Effector memory CD8-positive, alpha-beta T cell (primary cell): ENCODE results near the gene ARHGAP22.

Experiments
- ATAC-seq: fragments of 150-1000 bp; cut with Tn5 transposase; replicated peaks from 2 replicates; pipeline ENCODE4 v1.10.0; 2021; ENCODE audit warnings: mild to moderate bottlenecking, moderate library complexity
- DNase-seq, 3 experiments: peaks; one replicate each; pipeline ENCODE4 v3.0.0; 2021
- H3K27ac Mint-ChIP-seq, 2 donors: one replicate each; pipeline ENCODE4 v1.8.0; 2022; ENCODE audit warnings: mild to moderate bottlenecking in 2 of 2, mixed read lengths in 2 of 2, moderate library complexity in 2 of 2
- H3K27me3 Mint-ChIP-seq, 2 donors: one replicate each; pipeline ENCODE4 v1.8.0; 2022; ENCODE audit warnings: mixed read lengths in 2 of 2
- H3K36me3 Mint-ChIP-seq: one replicate; pipeline ENCODE4 v1.8.0; 2022; ENCODE audit warnings: mild to moderate bottlenecking, moderate library complexity, mixed read lengths; ENCODE audit not compliant: insufficient read depth
- H3K4me1 Mint-ChIP-seq, 2 donors: one replicate each; pipeline ENCODE4 v1.8.0; 2022; ENCODE audit warnings: low read depth in 2 of 2, mixed read lengths in 2 of 2
- H3K4me3 Mint-ChIP-seq, 2 donors: one replicate each; pipeline ENCODE4 v1.8.0; 2022; ENCODE audit warnings: mild to moderate bottlenecking in 2 of 2, mixed read lengths in 2 of 2, moderate library complexity in 2 of 2
- H3K9me3 Mint-ChIP-seq, 2 donors: one replicate each; pipeline ENCODE4 v1.8.0; 2022; ENCODE audit warnings: mixed read lengths in 2 of 2

Gene ARHGAP22

DNA sequence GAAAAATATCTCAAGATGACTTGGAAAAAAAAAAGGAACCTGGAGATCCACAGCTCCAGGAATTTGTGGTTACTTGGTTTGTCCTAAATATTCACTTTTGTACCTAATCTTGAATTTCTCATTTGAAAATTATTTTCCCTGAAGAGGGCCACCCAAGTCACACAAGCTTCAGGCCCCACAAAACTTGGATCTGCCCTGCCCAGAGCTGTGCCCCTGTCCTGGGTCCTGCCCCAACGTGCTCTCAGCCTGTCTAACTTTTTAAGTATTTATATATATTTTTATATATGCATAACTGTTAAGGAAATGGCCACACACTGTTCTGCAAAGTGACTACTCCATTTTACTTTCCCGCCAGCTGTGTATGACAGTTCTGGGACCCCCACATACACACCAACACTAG is 123.5 kb downstream of the ARHGAP22 start:
- H3K27me3 Mint-ChIP-seq: peaks cover 12 to 35% of the 10 kb centered on the region in 2 donors
- no peaks in the 10 kb centered on the region for H3K9me3 Mint-ChIP-seq
- H3K27ac Mint-ChIP-seq: no peak overlapping the region
- no peak overlapping the region for H3K4me3 Mint-ChIP-seq
- no peaks in the 10 kb centered on the region for H3K36me3 Mint-ChIP-seq
- H3K4me1 Mint-ChIP-seq: no peaks in the 10 kb centered on the region
- ATAC-seq (no peak), DNase-seq (no peak)

DNA sequence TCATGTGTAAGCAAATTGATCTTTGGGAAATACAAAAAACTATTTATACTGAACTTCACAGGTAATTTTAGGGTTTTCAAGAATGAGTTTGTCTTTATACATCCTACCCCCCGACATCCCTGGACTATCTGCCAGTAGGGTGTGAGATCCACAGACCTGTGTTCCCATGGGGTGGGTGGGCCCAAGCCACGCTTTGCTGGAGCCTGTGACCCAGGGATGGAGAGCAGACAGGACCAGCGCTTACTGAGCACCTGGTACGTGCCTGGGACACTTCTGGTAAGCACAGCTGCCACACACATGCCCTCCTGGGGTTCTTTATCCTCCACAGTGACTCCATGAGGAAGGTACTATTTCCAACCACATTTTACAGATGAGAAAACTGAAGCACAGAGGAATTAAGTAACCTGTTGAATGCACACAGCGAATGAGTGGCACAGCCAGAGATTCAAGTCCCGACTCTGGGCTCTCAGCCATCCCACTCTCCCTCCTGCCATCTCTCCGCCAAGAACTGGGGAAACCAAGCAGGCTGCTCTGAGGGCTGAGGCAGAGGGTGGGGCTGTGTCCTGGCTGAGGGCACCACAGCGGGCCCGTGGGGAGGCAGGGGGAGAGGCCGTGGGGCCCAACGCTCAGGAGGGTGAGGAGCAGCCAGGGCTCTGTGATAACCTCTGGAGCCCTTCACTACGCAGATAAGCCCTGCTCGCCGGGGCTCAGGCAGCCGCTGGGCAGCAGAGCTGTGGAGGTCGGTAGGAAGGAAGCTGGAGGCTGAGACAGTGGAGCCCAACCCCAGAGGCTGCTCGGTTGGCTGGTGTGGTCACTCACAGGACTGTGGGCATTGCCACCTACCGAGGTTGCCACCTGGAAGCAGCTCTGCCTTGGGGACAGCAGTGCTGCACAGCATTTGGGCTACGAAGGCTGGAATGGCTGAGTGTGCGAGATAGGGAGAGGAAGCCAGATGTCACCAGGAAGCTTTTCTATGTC is 124.2 kb downstream of the ARHGAP22 start:
- DNase-seq (no peak), ATAC-seq (no peak)
- no peak overlapping the region for H3K27ac Mint-ChIP-seq
- H3K4me1 Mint-ChIP-seq: no peaks in the 10 kb centered on the region
- no peaks in the 10 kb centered on the region for H3K9me3 Mint-ChIP-seq
- no peaks in the 10 kb centered on the region for H3K36me3 Mint-ChIP-seq
- peaks cover 7 to 42% of the 10 kb centered on the region in 2 donors for H3K27me3 Mint-ChIP-seq
- no peak overlapping the region for H3K4me3 Mint-ChIP-seq

DNA sequence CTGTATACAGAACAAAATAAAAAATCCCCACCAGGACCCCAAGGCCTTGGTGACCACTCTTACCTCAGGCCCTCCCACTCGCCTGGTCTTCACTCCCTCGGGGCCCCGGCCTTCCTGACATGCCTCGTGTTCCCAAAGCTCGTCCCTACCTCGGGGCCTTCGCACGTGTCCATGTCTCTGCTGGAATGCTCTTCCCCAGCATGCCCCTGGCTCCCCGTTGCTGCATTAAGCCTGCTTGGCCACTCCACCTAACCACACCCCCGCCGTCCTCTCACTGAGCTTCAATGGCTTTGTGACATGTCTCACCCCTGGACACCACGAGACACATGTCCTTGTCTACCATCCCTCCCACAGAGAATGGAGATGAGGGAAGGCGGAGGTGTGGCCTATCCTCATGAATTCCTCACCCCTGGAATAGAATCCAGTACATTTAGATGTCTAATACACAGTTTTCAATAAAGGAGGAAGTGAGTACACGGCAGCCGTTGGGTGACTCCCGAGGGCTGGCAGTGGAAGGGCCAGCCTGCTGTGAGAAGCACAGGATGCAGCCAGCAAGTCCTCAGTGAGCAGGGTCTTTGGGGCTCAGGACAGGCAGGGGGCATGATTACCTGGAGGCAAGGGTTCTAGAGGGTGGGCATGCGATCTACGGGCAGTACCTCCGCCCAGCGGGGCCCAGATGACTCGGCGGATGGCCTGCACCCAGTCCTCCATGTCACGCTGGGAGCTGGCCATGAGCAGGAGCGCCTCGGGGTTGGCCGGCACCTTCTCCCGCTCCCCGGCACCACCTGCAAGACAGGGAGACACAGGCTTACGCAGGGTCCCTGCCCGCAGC is 125.7 kb downstream of the ARHGAP22 start:
- no peak for DNase-seq
- Mint-ChIP-seq H3K36me3 (no peaks in the 10 kb centered on the region), H3K27me3 (peaks cover 7 to 48% of the 10 kb centered on the region in 2 donors), H3K4me1 (no peaks in the 10 kb centered on the region), H3K4me3 (no peak overlapping the region), H3K27ac (no peak overlapping the region), H3K9me3 (no peaks in the 10 kb centered on the region)
- ATAC-seq: no peak

DNA sequence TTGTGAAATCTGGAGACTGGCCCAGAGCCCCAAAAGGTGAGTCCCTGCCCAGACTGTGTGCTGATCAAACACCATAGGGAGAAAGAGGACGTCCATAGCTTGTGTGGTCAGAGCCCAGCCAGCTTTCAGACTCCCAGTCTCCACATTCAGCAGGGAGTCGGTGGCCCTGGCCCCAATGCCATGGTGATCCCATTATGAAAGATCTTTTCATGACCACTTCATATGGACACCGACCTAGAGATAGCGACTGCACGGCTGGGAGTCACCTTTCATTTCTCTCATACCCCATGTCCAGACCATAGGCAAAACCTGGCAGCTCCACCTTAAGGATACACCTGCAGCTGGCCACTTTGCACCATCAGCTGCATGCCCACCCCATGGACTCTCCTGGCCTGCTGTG is 126.4 kb downstream of the ARHGAP22 start:
- no peak overlapping the region for H3K4me3 Mint-ChIP-seq
- H3K27me3 Mint-ChIP-seq: peaks cover 7 to 48% of the 10 kb centered on the region in 2 donors
- no peak for DNase-seq
- H3K9me3 Mint-ChIP-seq: no peaks in the 10 kb centered on the region
- no peak overlapping the region for H3K27ac Mint-ChIP-seq
- H3K36me3 Mint-ChIP-seq: no peaks in the 10 kb centered on the region
- H3K4me1 Mint-ChIP-seq: no peaks in the 10 kb centered on the region
- no peak for ATAC-seq

DNA sequence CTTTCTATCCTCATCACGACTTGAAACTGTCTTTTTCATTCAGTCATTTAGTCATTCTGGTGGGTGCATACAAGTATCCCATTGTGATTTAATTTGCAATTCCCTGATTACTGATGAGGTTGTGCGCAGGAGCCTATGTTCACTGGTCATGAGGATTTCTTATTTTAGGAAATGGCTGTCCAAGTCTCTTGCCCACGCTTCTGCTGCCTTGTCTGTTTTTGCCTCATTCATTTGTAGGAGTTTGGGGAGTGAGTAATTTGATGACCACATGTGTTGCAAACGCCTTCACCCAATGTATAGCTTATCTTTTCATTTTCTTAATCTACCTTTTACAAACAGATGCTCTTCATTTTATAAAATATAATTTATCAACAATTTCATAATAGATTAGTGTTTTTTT is 127.3 kb downstream of the ARHGAP22 start:
- no peaks in the 10 kb centered on the region for H3K9me3 Mint-ChIP-seq
- no peak for ATAC-seq
- no peak overlapping the region for H3K27ac Mint-ChIP-seq
- H3K4me1 Mint-ChIP-seq: no peaks in the 10 kb centered on the region
- peaks cover 7 to 48% of the 10 kb centered on the region in 2 donors for H3K27me3 Mint-ChIP-seq
- DNase-seq: no peak
- H3K4me3 Mint-ChIP-seq: no peak overlapping the region
- no peaks in the 10 kb centered on the region for H3K36me3 Mint-ChIP-seq

DNA sequence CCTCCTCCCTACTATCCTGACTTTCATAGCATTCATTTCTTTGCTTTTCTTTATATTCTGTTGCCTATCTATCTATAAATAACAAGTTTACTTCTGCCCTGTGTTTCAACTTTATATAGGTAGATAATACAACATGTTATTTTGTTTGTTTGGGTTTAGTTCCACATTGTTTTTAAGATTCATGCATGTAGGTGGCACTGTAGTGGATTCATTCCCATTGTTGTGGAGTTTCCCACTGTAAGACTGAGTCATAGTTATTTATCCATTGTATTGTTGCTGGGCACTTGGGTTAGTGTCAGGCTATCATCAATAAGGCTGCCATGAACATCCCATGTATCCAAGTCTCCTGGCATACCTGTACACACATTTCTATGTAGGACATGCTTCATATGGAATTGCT is 127.7 kb downstream of the ARHGAP22 start:
- DNase-seq (no peak), ATAC-seq (no peak)
- Mint-ChIP-seq H3K9me3 (no peaks in the 10 kb centered on the region), H3K36me3 (no peaks in the 10 kb centered on the region), H3K27me3 (peaks cover 7 to 48% of the 10 kb centered on the region in 2 donors), H3K27ac (no peak overlapping the region), H3K4me1 (no peaks in the 10 kb centered on the region), H3K4me3 (no peak overlapping the region)

DNA sequence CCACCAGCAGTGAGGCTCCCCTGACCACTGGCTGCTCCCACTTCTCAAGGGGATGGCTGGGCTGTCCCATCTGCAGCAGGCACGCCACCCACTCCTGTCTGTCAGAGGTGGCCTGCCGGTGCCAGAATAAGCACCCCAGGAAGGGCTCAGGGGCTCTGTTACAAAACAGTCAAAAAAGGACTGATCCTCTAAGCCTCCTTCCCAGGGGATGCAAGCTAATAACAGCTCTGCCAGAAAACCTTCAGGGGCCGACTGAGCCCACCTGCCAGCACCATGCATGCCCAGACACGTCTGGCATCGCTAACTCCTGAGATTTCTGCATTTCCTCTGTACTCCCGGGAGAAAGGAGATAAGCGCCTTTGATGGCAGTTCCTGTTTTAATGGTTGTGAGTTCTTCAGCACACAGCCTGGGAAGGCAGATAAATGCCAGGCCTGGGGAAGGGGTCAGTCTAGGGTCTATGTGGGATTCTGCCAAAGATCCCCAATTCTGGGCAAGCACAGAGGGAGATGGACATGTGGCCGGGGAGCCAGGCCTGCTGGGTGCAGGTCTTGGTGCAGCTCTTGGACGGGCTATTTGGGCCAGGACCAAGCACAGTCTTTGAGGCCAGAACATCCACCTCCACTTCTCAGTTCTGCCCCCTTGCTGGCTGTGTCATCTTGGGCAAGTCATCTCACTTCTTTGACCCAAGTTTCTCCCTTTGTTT is 128.4 kb downstream of the ARHGAP22 start:
- no peak overlapping the region for H3K4me3 Mint-ChIP-seq

DNA sequence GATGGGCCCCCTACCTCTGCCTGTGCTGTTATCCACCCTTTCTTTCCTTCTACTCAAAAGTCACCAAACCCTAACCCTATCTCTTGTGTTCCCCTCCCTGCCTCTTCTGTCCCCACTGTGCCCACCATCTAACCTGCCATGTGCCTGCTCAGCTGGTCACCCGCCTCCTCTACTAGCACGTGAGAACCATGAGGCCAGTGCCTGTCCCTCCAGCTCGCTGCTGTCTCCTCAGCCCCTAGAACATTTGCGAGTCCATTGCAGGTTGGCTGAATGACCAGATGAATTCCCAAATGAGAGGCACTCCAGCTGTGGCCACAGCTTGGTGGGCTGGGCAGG is 129.0 kb downstream of the ARHGAP22 start:
- no peak overlapping the region for H3K4me3 Mint-ChIP-seq
- H3K4me1 Mint-ChIP-seq: no peaks in the 10 kb centered on the region
- no peaks in the 10 kb centered on the region for H3K36me3 Mint-ChIP-seq
- DNase-seq (no peak), ATAC-seq (no peak)
- H3K27me3 Mint-ChIP-seq: peaks cover 7 to 48% of the 10 kb centered on the region in 2 donors
- no peak overlapping the region for H3K27ac Mint-ChIP-seq
- H3K9me3 Mint-ChIP-seq: no peaks in the 10 kb centered on the region

More for the DNA sequence above, 128.4 kb downstream of the ARHGAP22 start:
- Mint-ChIP-seq H3K27me3 (peaks cover 7 to 48% of the 10 kb centered on the region in 2 donors), H3K36me3 (no peaks in the 10 kb centered on the region), H3K4me1 (no peaks in the 10 kb centered on the region), H3K9me3 (no peaks in the 10 kb centered on the region), H3K27ac (no peak overlapping the region)
- no peak for DNase-seq
- ATAC-seq: no peak

DNA sequence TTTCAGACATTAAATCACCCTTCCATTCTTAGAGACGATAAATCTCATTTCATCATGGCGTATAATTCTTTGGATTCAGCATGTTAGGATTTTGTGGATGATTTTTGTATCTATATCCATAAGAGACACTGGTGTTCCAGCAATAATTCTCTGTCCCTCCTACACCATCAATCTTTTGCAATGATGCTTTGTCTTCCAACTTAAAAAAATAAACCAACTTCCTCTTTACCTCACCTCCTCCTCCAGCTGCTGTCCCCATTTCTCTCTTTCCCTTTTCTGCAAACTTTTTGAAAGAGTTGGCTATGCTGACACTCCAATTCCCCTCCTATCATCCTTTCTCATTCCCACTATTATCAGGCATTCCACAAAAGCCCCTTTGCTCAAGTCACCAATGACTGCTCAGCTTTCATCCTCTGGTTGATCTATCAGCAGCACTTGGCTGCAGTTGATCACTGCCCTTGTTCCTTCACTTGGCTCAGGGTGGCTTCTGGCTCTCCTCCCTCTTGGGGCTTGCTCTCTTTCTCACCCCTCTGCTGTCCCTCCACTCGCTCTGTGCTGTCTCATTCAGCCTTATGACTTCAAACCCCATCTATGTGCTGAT is 130.0 kb downstream of the ARHGAP22 start:
- ATAC-seq (no peak), DNase-seq (no peak)
- Mint-ChIP-seq H3K9me3 (no peaks in the 10 kb centered on the region), H3K27ac (no peak overlapping the region), H3K36me3 (no peaks in the 10 kb centered on the region), H3K4me3 (no peak overlapping the region), H3K27me3 (peaks cover 7 to 44% of the 10 kb centered on the region in 2 donors), H3K4me1 (no peaks in the 10 kb centered on the region)

DNA sequence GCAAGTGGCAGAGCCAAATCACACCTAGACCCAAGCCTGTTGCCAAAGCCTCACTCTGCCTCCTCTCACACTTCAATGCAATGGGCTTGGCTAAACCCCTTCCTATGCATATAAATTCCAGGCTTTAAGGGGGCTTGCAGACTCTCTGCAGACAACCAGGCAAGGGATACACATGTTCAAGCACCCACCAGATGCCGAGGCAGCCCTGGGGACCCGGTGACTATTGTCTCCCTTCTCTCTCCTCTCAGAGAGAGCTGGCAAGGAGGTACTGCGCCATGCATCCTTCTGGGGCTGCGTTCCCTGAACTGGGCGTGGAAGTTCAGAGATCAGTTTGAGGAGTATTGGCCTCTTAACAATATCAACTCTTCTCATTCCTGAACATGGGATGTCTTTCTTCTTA is 131.2 kb downstream of the ARHGAP22 start:
- Mint-ChIP-seq H3K9me3 (no peaks in the 10 kb centered on the region), H3K27ac (no peak overlapping the region), H3K4me1 (no peaks in the 10 kb centered on the region), H3K4me3 (no peak overlapping the region), H3K36me3 (no peaks in the 10 kb centered on the region), H3K27me3 (peaks cover under 1 to 32% of the 10 kb centered on the region in 2 donors)
- DNase-seq: no peak
- ATAC-seq: no peak

DNA sequence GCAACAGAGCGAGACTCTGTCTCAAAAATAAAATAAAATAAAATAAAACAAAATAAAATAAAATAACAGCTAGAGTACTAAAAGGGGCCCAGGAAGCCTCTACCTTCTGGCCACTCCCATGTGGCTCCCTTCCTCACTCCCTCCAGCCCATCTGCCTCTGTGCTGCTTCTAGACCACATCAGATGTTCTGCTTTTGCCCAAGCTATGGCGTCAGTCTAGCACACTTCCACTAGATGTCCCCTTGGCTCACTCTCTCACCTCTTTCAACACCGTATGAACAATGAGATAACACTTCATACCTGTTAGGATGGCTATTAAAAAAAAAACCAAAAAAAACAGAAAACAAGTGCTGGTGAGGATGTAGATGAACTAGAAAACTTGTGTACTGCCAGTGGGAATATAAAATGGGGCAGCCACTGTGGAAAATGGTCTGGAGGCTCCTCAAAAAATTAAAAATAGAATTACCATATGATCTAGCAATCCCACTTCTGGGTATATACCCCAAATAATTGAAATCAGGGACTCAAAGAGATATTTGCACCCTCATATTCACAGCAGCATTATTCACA is 132.3 kb downstream of the ARHGAP22 start:
- no peak for DNase-seq
- ATAC-seq: no peak
- no peaks in the 10 kb centered on the region for H3K4me1 Mint-ChIP-seq
- no peak overlapping the region for H3K27ac Mint-ChIP-seq
- H3K4me3 Mint-ChIP-seq: no peak overlapping the region
- H3K36me3 Mint-ChIP-seq: no peaks in the 10 kb centered on the region
- H3K27me3 Mint-ChIP-seq: peaks cover 0 to 23% of the 10 kb centered on the region in 2 donors
- no peaks in the 10 kb centered on the region for H3K9me3 Mint-ChIP-seq

DNA sequence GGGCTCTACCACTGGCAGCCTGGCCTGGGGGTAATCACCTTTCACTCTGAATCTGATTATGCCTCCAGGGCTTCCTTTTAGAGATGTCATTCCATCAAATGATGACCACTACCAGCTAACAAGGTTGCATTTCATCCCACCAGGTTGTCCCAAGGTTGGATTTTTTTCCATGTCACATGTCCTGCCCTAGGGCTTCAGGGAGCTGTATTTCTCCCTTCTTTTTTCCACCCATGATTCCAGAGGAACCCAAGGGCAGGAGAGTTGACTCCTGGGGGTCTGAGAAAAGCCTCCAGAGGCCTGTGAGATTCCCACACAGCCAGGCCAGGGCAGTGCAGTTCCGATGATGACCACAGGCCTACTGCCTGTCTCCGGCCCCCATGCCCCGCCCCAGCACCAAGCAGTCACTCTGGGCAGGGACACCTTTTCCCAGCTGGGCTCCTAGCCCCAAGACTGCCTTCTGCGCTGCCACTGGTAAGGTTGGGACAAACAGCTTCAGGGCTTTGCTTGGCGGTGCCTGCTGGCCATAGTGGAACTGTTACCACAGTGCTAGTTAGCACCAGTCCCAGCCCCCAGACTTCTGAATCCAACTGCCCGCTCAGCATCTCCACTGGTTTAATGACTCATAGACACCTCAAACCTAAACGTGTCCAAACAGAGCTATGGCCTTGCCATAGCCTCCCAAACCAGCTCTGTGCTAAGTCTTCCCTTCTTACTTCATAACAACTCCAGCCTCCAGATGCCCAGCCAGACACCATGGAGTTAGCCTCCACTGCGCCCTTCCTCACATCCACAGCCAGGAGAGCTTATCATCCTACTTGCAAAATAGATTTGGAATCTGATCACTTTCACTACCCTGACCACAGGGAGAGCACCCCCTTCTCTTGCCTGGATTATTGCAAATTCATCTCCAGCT is 133.7 kb downstream of the ARHGAP22 start:
- no peak overlapping the region for H3K27ac Mint-ChIP-seq
- no peaks in the 10 kb centered on the region for H3K4me1 Mint-ChIP-seq
- ATAC-seq (no peak), DNase-seq (no peak)
- H3K36me3 Mint-ChIP-seq: no peaks in the 10 kb centered on the region
- H3K27me3 Mint-ChIP-seq: peaks cover 0 to 10% of the 10 kb centered on the region in 2 donors
- H3K9me3 Mint-ChIP-seq: no peaks in the 10 kb centered on the region
- no peak overlapping the region for H3K4me3 Mint-ChIP-seq
